Activated B cell treated with CpG ODN at 0.5 μM for 24 hours (primary cell): ENCODE results near the gene NOC3L. TPM values are rescaled to one million over a fixed set of nuclear protein-coding genes. Genes with fewer than 3 reads are reported as not detected.
"Not testable (repeated sequence)": the region's sequence is repeated elsewhere in the genome, so short reads cannot be mapped to it uniquely, and the experiment has no call there.

Experiments used
- ATAC-seq: fragments of 200-7000 bp; cut with Tn5 transposase; one replicate; pipeline ENCODE4 v1.10.0; 2021; ENCODE audit warnings: low read depth, mild to moderate bottlenecking, moderate library complexity
- CTCF ChIA-PET: fragments of 350-600 bp; sonication (Branson Sonifier 250); formaldehyde crosslinking; loops from one replicate; lab custom pipeline; 2021; ENCODE audit warnings: antibody characterized with exemption; lab: Charles Lee
- POLR2A ChIA-PET: fragments of 350-600 bp; sonication (Branson Sonifier 250); formaldehyde crosslinking; loops from one replicate; lab custom pipeline; 2021; ENCODE audit warnings: antibody characterized with exemption; lab: Charles Lee
- DNase-seq: peaks from one replicate; pipeline ENCODE4 v3.0.0; 2022
- H3K27ac Mint-ChIP-seq: one replicate; pipeline ENCODE4 v1.8.0; 2020; ENCODE audit warnings: mixed read lengths
- H3K27me3 Mint-ChIP-seq: one replicate; pipeline ENCODE4 v1.8.0; 2021; ENCODE audit warnings: mixed read lengths
- H3K36me3 Mint-ChIP-seq: one replicate; pipeline ENCODE4 v1.8.0; 2021; ENCODE audit warnings: low read depth, mixed read lengths
- H3K4me1 Mint-ChIP-seq: one replicate; pipeline ENCODE4 v1.8.0; 2021; ENCODE audit warnings: mixed read lengths
- H3K4me3 Mint-ChIP-seq: one replicate; pipeline ENCODE4 v1.8.0; 2020; ENCODE audit warnings: mild to moderate bottlenecking, mixed read lengths
- H3K9me3 Mint-ChIP-seq: one replicate; pipeline ENCODE4 v1.8.0; 2020; ENCODE audit warnings: mixed read lengths
- CTCF ChIP-seq: fragments of 200-600 bp; IDR thresholded peaks from one replicate; pipeline ENCODE4 v1.8.0; 2022; ENCODE audit warnings: antibody characterized with exemption, mild to moderate bottlenecking
- intact Hi-C: fragments of 100-400 bp; cut with micrococcal nuclease; formaldehyde crosslinking; loops from one replicate; pipeline ENCODE4 v1.15.1; 2024
- total RNA-seq: library from RNA; stranded (reverse); gene quantifications from 2 replicates; pipeline ENCODE4 v1.2.3, GENCODE V29; 2022

NOC3L gene
- total RNA-seq, 1 donor from 2014 or later: 50.8 TPM

- Mint-ChIP-seq H3K27ac (peak within 1 kb of the TSS; percentile 83), H3K36me3 (peaks cover 7% of the 10 kb centered on the region), H3K4me1 (peaks cover 15% of the 10 kb centered on the region), H3K9me3 (no peaks in the 10 kb centered on the region), H3K27me3 (peaks cover 19% of the 10 kb centered on the region), H3K4me3 (peak within 1 kb of the TSS; percentile 88)
- peak; percentile 54 for ATAC-seq
- ChIA-PET CTCF (interaction anchor here (0.8 to 1.7 kb wide), 4 partner anchors 40 to 58 kb away, joined by 3 to 5 read pairs (median 3); partner anchors contain the start of gene NOC3L), POLR2A (interaction anchor here (0.6 to 3.5 kb wide), 7 partner anchors 24 to 119 kb away, joined by 3 to 52 read pairs (median 5); partner anchors contain the start of gene NOC3L)
- intact Hi-C loops: loop anchor here (5.0 kb wide), 2 partner anchors 60 to 700 kb away; partner anchors contain the start of gene FRA10AC1
- no peak for TF ChIP-seq CTCF
- DNase-seq: peak; percentile 56
Observed at GRCh38 chr10:94402204-94402842, 39.6 kb upstream of the NOC3L start, which contains the start of gene TBC1D12. Gene TBC1D12, plus strand, starts transcription at chr10:94402541. Its CDS starts 73 bp downstream, at chr10:94402614.

- Mint-ChIP-seq H3K9me3 (no peaks in the 10 kb centered on the region), H3K4me1 (peaks cover 6% of the 10 kb centered on the region), H3K4me3 (no peak overlapping the region), H3K36me3 (peaks cover 6% of the 10 kb centered on the region), H3K27me3 (peaks cover 19% of the 10 kb centered on the region), H3K27ac (no peak overlapping the region)
- POLR2A ChIA-PET: no interaction called here
- no peak for ATAC-seq
- CTCF ChIA-PET: no interaction called here
- TF ChIP-seq CTCF: no peak
- intact Hi-C loops: no loop called here
- no peak for DNase-seq
Observed at GRCh38 chr10:94398762-94399161, 36.0 kb upstream of the NOC3L start.

- no peak overlapping the region for H3K27ac Mint-ChIP-seq
- H3K27me3 Mint-ChIP-seq: peaks cover 19% of the 10 kb centered on the region
- H3K4me1 Mint-ChIP-seq: peaks cover 4% of the 10 kb centered on the region
- no peaks in the 10 kb centered on the region for H3K9me3 Mint-ChIP-seq
- no peak for TF ChIP-seq CTCF
- intact Hi-C loops: no loop called here
- CTCF ChIA-PET: no interaction called here
- POLR2A ChIA-PET: no interaction called here
- H3K4me3 Mint-ChIP-seq: no peak overlapping the region
- ATAC-seq (no peak), DNase-seq (no peak)
- H3K36me3 Mint-ChIP-seq: peaks cover 3% of the 10 kb centered on the region
Observed at GRCh38 chr10:94397549-94398370, 35.0 kb upstream of the NOC3L start.

- H3K4me3 Mint-ChIP-seq: not testable (repeated sequence)
Observed at GRCh38 chr10:94392117-94392516, 29.4 kb upstream of the NOC3L start.

GRCh38 chr10:94385733-94386132, 23.0 kb upstream of the NOC3L start:
- POLR2A ChIA-PET, ATAC-seq, H3K9me3 Mint-ChIP-seq, H3K4me1 Mint-ChIP-seq, CTCF ChIA-PET, H3K27me3 Mint-ChIP-seq, DNase-seq, H3K27ac Mint-ChIP-seq, intact Hi-C loops, H3K4me3 Mint-ChIP-seq, H3K36me3 Mint-ChIP-seq: not testable (repeated sequence)

More at GRCh38 chr10:94392117-94392516, 29.4 kb upstream of the NOC3L start:
- H3K27ac Mint-ChIP-seq, H3K4me1 Mint-ChIP-seq, ATAC-seq, DNase-seq, H3K9me3 Mint-ChIP-seq, H3K36me3 Mint-ChIP-seq, intact Hi-C loops, CTCF ChIA-PET: not testable (repeated sequence)
- H3K27me3 Mint-ChIP-seq: peaks cover 10% of the 10 kb centered on the region
- POLR2A ChIA-PET: interaction anchor here (0.6 kb wide), 1 partner anchor 9 kb away, joined by 6 read pairs; no protein-coding TSS in a partner anchor
